Natural killer cell (primary cell): Measurements from ENCODE around the gene ADAMTS4. TPM values are rescaled to one million over a fixed set of nuclear protein-coding genes. Genes with fewer than 3 reads are reported as not detected.

ENCODE experiments used
- ATAC-seq, 3 donors: fragments of 150-1000 bp in 2 of 3; fragments of 200-7000 bp in 1 of 3; cut with Tn5 transposase; 1 replicate in 1 of 3; 2 replicates in 2 of 3; pipeline ENCODE4 v1.10.0; 2021; ENCODE audit warnings: mild to moderate bottlenecking in 2 of 3, moderate library complexity in 2 of 3
- DNase-seq, 2 donors: peaks; one replicate each; pipeline versions ENCODE4 v3.0.0 to v3.0.0-alpha.2; 2013 to 2021; ENCODE audit warnings: mixed read lengths in 1 of 2
- H3K27ac ChIP-seq: one replicate; pipeline ENCODE4 v1.5.1; 2013; ENCODE audit warnings: mild to moderate bottlenecking, low read length
- H3K27me3 ChIP-seq: one replicate; pipeline ENCODE4 v1.6.1; 2013; ENCODE audit warnings: low read length; ENCODE audit not compliant: control insufficient read depth, insufficient read depth
- H3K36me3 ChIP-seq: one replicate; pipeline ENCODE4 v1.6.1; 2013; ENCODE audit warnings: low read length; ENCODE audit not compliant: control insufficient read depth, insufficient read depth
- H3K4me1 ChIP-seq: one replicate; pipeline ENCODE4 v1.6.1; 2013; ENCODE audit warnings: low read length; ENCODE audit not compliant: control insufficient read depth, insufficient read depth
- H3K4me3 ChIP-seq: one replicate; pipeline ENCODE4 v1.5.1; 2013; ENCODE audit warnings: low read length
- H3K9me3 ChIP-seq: one replicate; pipeline ENCODE4 v1.6.1; 2013; ENCODE audit warnings: low read length; ENCODE audit not compliant: control insufficient read depth, insufficient read depth
- H3K27ac Mint-ChIP-seq, 2 donors: one replicate each; pipeline ENCODE4 v1.8.0; 2022; ENCODE audit warnings: mild to moderate bottlenecking in 2 of 2, mixed read lengths in 2 of 2, moderate library complexity in 1 of 2
- H3K27me3 Mint-ChIP-seq, 2 donors: one replicate each; pipeline ENCODE4 v1.8.0; 2022; ENCODE audit warnings: low read depth in 2 of 2, mixed read lengths in 2 of 2
- H3K36me3 Mint-ChIP-seq: one replicate; pipeline ENCODE4 v1.8.0; 2022; ENCODE audit warnings: mixed read lengths
- H3K4me1 Mint-ChIP-seq, 2 donors: one replicate each; pipeline ENCODE4 v1.8.0; 2022; ENCODE audit warnings: mixed read lengths in 2 of 2
- H3K4me3 Mint-ChIP-seq: one replicate; pipeline ENCODE4 v1.8.0; 2022; ENCODE audit warnings: mild to moderate bottlenecking, moderate library complexity, mixed read lengths
- H3K9me3 Mint-ChIP-seq, 2 donors: one replicate each; pipeline ENCODE4 v1.8.0; 2022; ENCODE audit warnings: mixed read lengths in 2 of 2
- WGBS: methylation state at CpG from one replicate; pipeline ENCODE4 v1.1.7; 2013; ENCODE audit warnings: missing lambda C conversion rate; ENCODE audit not compliant: insufficient coverage; 5-methylcytosine and 5-hydroxymethylcytosine counted together
- intact Hi-C: fragments of 100-400 bp; cut with micrococcal nuclease; formaldehyde crosslinking; loops from one replicate; pipeline ENCODE4 v1.14.2; 2022
- total RNA-seq, 4 donors: library from RNA; stranded (reverse); fragments of 120-200 nt in 1 of 4; gene quantifications; one replicate each; pipeline versions ENCODE4 v1.2.3 to v1.2.4, GENCODE V29; 2013 to 2022
- TF ChIP-seq, protein P1 (sequence below): fragments of 200-600 bp; IDR thresholded peaks from one replicate; pipeline ENCODE4 v1.8.0; 2022; ENCODE audit warnings: antibody characterized with exemption

Gene ADAMTS4
- total RNA-seq, 3 donors from 2014 or later (not counting 1 experiment from before 2014, with no cell fraction given): 0.14 to 0.20 (median 0.14) TPM

- peaks cover 19% of the 10 kb centered on the region for H3K36me3 ChIP-seq
- no peaks in the 10 kb centered on the region for H3K27me3 Mint-ChIP-seq
- peaks cover 39 to 47% of the 10 kb centered on the region in 2 donors for H3K4me1 Mint-ChIP-seq
- ATAC-seq: peak; percentile 28 to 55 (median 36)
- peak; percentile 83 to 93 for DNase-seq
- peak overlapping the region; percentile 100 for H3K4me3 Mint-ChIP-seq
- H3K27ac Mint-ChIP-seq: peak overlapping the region; percentile 34 to 92
- intact Hi-C loops: loop anchor here (1.0 to 5.0 kb wide), 4 partner anchors 64 to 155 kb away; partner anchors contain the start of genes CFAP126 and MPZ
- no peaks in the 10 kb centered on the region for H3K9me3 Mint-ChIP-seq
- peaks cover 32% of the 10 kb centered on the region for H3K4me1 ChIP-seq
- TF ChIP-seq, protein P1, sequence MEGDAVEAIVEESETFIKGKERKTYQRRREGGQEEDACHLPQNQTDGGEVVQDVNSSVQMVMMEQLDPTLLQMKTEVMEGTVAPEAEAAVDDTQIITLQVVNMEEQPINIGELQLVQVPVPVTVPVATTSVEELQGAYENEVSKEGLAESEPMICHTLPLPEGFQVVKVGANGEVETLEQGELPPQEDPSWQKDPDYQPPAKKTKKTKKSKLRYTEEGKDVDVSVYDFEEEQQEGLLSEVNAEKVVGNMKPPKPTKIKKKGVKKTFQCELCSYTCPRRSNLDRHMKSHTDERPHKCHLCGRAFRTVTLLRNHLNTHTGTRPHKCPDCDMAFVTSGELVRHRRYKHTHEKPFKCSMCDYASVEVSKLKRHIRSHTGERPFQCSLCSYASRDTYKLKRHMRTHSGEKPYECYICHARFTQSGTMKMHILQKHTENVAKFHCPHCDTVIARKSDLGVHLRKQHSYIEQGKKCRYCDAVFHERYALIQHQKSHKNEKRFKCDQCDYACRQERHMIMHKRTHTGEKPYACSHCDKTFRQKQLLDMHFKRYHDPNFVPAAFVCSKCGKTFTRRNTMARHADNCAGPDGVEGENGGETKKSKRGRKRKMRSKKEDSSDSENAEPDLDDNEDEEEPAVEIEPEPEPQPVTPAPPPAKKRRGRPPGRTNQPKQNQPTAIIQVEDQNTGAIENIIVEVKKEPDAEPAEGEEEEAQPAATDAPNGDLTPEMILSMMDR: peak; percentile 86
- H3K27ac ChIP-seq: no peak overlapping the region
- no peak overlapping the region for H3K4me3 ChIP-seq
- no peaks in the 10 kb centered on the region for H3K27me3 ChIP-seq
- H3K9me3 ChIP-seq: no peaks in the 10 kb centered on the region
- WGBS: 40% methylated on average over 10 of the region's 11 CpGs
- H3K36me3 Mint-ChIP-seq: no peaks in the 10 kb centered on the region
Measured at GRCh38 chr1:161227196-161227871, 28.5 kb upstream of the ADAMTS4 start.

GRCh38 chr1:161226759-161227158 is 27.9 kb upstream of the ADAMTS4 start:
- ATAC-seq: no peak
- H3K4me1 Mint-ChIP-seq: peaks cover 44 to 53% of the 10 kb centered on the region in 2 donors
- Histone ChIP-seq H3K4me3 (no peak overlapping the region), H3K9me3 (no peaks in the 10 kb centered on the region), H3K27me3 (no peaks in the 10 kb centered on the region), H3K27ac (no peak overlapping the region), H3K4me1 (peaks cover 32% of the 10 kb centered on the region), H3K36me3 (peaks cover 19% of the 10 kb centered on the region)
- WGBS: 60% methylated on average over 3 of the region's 3 CpGs
- no peaks in the 10 kb centered on the region for H3K27me3 Mint-ChIP-seq
- peak overlapping the region; percentile 100 for H3K4me3 Mint-ChIP-seq
- intact Hi-C loops: loop anchor here (1.0 to 5.0 kb wide), 4 partner anchors 65 to 156 kb away; partner anchors contain the start of genes CFAP126 and MPZ
- DNase-seq: no peak
- TF ChIP-seq, protein P1: no peak
- H3K27ac Mint-ChIP-seq: peak overlapping the region in 1 of 2 donors; percentile 92
- H3K9me3 Mint-ChIP-seq: no peaks in the 10 kb centered on the region
- H3K36me3 Mint-ChIP-seq: no peaks in the 10 kb centered on the region

- Histone ChIP-seq H3K27ac (peak overlapping the region; percentile 43), H3K27me3 (no peaks in the 10 kb centered on the region), H3K9me3 (no peaks in the 10 kb centered on the region), H3K4me3 (peak overlapping the region; percentile 67), H3K36me3 (peaks cover 19% of the 10 kb centered on the region), H3K4me1 (peaks cover 32% of the 10 kb centered on the region)
- no peaks in the 10 kb centered on the region for H3K27me3 Mint-ChIP-seq
- WGBS: 10% methylated on average over 15 of the region's 15 CpGs
- intact Hi-C loops: loop anchor here (5.0 kb wide), 2 partner anchors 81 to 141 kb away; partner anchors contain the start of genes CFAP126 and MPZ
- no peaks in the 10 kb centered on the region for H3K9me3 Mint-ChIP-seq
- peaks cover 44 to 53% of the 10 kb centered on the region in 2 donors for H3K4me1 Mint-ChIP-seq
- TF ChIP-seq, protein P1: no peak
- peak overlapping the region; percentile 92 to 95 for H3K27ac Mint-ChIP-seq
- DNase-seq: peak in 1 of 2 donors; percentile 26
- no peaks in the 10 kb centered on the region for H3K36me3 Mint-ChIP-seq
- peak overlapping the region; percentile 100 for H3K4me3 Mint-ChIP-seq
- no peak for ATAC-seq
Measured at GRCh38 chr1:161226320-161226711, 27.5 kb upstream of the ADAMTS4 start.
